Endodermal cell (in vitro differentiated cells): ENCODE results near the gene EMD. TPM values are rescaled to one million over a fixed set of nuclear protein-coding genes. Genes with fewer than 3 reads are reported as not detected.

Experiments
- DNase-seq: peaks from one replicate; pipeline ENCODE4 v3.0.0-alpha.2; 2017
- H3K27ac ChIP-seq: 2 replicates; pipeline ENCODE4 v1.5.1; 2013; ENCODE audit warnings: mild to moderate bottlenecking, low read depth, low read length, moderate library complexity
- H3K27me3 ChIP-seq: 2 replicates; pipeline ENCODE4 v1.6.1; 2013; ENCODE audit warnings: mild to moderate bottlenecking, low read length, moderate library complexity; ENCODE audit not compliant: insufficient read depth, control insufficient read depth, poor library complexity, severe bottlenecking
- H3K36me3 ChIP-seq: 2 replicates; pipeline ENCODE4 v1.7.0; 2013; ENCODE audit warnings: mild to moderate bottlenecking, low read length, moderate library complexity; ENCODE audit not compliant: control insufficient read depth, insufficient read depth
- H3K4me1 ChIP-seq: one replicate; pipeline ENCODE4 v1.7.0; 2013; ENCODE audit warnings: low read length; ENCODE audit not compliant: control insufficient read depth, insufficient read depth
- H3K4me3 ChIP-seq: 2 replicates; pipeline ENCODE4 v1.5.1; 2013; ENCODE audit warnings: mild to moderate bottlenecking, low read length, moderate library complexity
- H3K9ac ChIP-seq: 2 replicates; pipeline ENCODE4 v1.6.1; 2013; ENCODE audit warnings: mild to moderate bottlenecking, low read length, moderate library complexity; ENCODE audit not compliant: poor library complexity, severe bottlenecking; ENCODE audit errors: extremely low read depth
- H3K9me3 ChIP-seq: 2 replicates; pipeline ENCODE4 v1.6.1; 2013; ENCODE audit warnings: mild to moderate bottlenecking, low read length, moderate library complexity; ENCODE audit not compliant: control insufficient read depth
- H3K27ac Mint-ChIP-seq: 2 replicates; pipeline ENCODE4 v1.8.0; 2020; ENCODE audit warnings: mixed read lengths
- H3K27me3 Mint-ChIP-seq: 2 replicates; pipeline ENCODE4 v1.8.0; 2021; ENCODE audit warnings: mild to moderate bottlenecking, mixed read lengths; ENCODE audit not compliant: insufficient read depth
- H3K36me3 Mint-ChIP-seq: 2 replicates; pipeline ENCODE4 v1.8.0; 2020; ENCODE audit warnings: low read depth, mixed read lengths
- H3K4me1 Mint-ChIP-seq: 2 replicates; pipeline ENCODE4 v1.8.0; 2020; ENCODE audit warnings: mixed read lengths
- H3K4me3 Mint-ChIP-seq: 2 replicates; pipeline ENCODE4 v1.8.0; 2020; ENCODE audit warnings: mild to moderate bottlenecking, moderate library complexity, mixed read lengths
- H3K9me3 Mint-ChIP-seq: 2 replicates; pipeline ENCODE4 v1.8.0; 2020; ENCODE audit warnings: mild to moderate bottlenecking, mixed read lengths
- WGBS, 2 experiments: methylation state at CpG; one replicate each; pipeline versions ENCODE4 v1.1.5 to v1.1.7; 2013; ENCODE audit warnings: missing lambda C conversion rate in 2 of 2, mixed read lengths in 1 of 2; ENCODE audit not compliant: insufficient coverage in 1 of 2, insufficient read length in 1 of 2; 5-methylcytosine and 5-hydroxymethylcytosine counted together
- long read RNA-seq, 4 experiments: library from polyadenylated mRNA in 2 of 4; library from RNA in 1 of 4; library from capped mRNA in 1 of 4; stranded (forward) in 3 of 4; unstranded in 1 of 4; transcript quantifications; one replicate each; pipeline ENCODE4 v2.0.0, GENCODE V29; 2020 to 2021; ENCODE audit warnings: inconsistent platforms in 1 of 4
- polyA plus RNA-seq, 2 experiments: library from polyadenylated mRNA; stranded (reverse); fragments of 50-300 nt; gene quantifications; one replicate each; pipeline ENCODE4 v1.2.3, GENCODE V29; 2013
- total RNA-seq, 2 donors: library from RNA; stranded (reverse); fragmentation: NEBNext Ultra II Directional in 1 of 2; extraction: Animal tissue kit (Norgen Biotek cat#: 25700) in 1 of 2; gene quantifications; 2 replicates in 1 of 2; 3 replicates in 1 of 2; pipeline ENCODE4 v1.2.1, GENCODE V29; 2021
- TF ChIP-seq, protein P1 (sequence below): fragments of 200-600 bp; sonication (generic); conservative IDR thresholded peaks from 2 replicates; pipeline ENCODE4 v1.5.0; 2021; ENCODE audit warnings: antibody characterized with exemption, mild to moderate bottlenecking

The EMD gene
- total RNA-seq, result 10 to 100 TPM; 60.3 to 76.4 TPM
- 91.0 TPM for polyA plus RNA-seq (2013, experiment 1 of 2)
- polyA plus RNA-seq (2013, experiment 2 of 2), result 77.9 TPM
- long read RNA-seq, experiment 1, transcript EMD-202 (6 exons, 1,379 nt), result major isoform, 33 of 52 reads
- long read RNA-seq, experiment 1, partial matches to known transcripts, result 2 of 52 reads
- long read RNA-seq, experiment 1, other reads (novel, unspliced or antisense), result 15 of 52 reads
- long read RNA-seq, experiment 2, transcript EMD-202 (6 exons, 1,379 nt), result major isoform, 28 of 35 reads
- long read RNA-seq, experiment 2, partial matches to known transcripts, result 1 of 35 reads
- long read RNA-seq, experiment 2, other reads (novel, unspliced or antisense), result 3 of 35 reads
- long read RNA-seq, experiment 3, transcript EMD-202 (6 exons, 1,379 nt), result major isoform, 34 of 47 reads
- long read RNA-seq, experiment 3, partial matches to known transcripts, result 1 of 47 reads
- long read RNA-seq, experiment 3, other reads (novel, unspliced or antisense), result 6 of 47 reads
- long read RNA-seq, experiment 4, transcript EMD-202 (6 exons, 1,379 nt), result major isoform, 40 of 46 reads
- long read RNA-seq, experiment 4, partial matches to known transcripts, result 2 of 46 reads
- long read RNA-seq, experiment 4, other reads (novel, unspliced or antisense), result 2 of 46 reads

DNA sequence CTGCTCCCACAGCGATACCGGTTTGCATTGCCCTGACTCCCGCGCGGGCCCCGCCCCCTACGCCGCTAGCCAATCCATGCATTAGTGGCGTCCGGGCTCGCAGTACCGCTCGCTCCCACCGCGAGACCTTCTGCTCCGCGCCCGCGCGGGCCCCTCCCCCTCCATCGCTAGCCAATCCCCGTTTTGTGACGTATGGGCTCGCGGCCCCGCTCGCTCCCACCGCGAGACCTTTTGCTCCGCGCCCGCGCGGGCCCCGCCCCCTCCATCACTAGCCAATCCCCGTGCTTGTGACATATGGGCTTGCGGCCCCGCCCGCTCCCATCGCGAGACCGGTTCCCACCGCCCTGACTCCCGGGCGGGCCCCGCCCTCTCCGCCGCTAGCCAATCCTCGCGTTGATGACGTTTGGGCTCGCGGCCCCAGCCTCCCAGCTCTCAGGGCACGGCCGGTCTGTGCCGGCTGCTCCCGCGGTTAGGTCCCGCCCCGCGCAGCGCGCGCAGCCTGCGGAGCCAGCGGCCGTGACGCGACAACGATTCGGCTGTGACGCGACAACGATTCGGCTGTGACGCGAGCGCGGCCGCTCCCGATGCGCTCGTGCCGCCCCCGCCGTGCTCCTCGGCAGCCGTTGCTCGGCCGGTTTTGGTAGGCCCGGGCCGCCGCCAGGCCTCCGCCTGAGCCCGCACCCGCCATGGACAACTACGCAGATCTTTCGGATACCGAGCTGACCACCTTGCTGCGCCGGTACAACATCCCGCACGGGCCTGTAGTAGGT, at the start of gene EMD:
TSS of gene EMD (plus strand) at position 497 of the 770 bp plus-strand sequence. CDS start at position 687, 190 bp downstream.
- Mint-ChIP-seq H3K4me3 (peak within 1 kb of the TSS; percentile 73), H3K36me3 (peaks cover 8% of the 10 kb centered on the region), H3K9me3 (peaks cover 56% of the 10 kb centered on the region), H3K27me3 (peaks cover 10% of the 10 kb centered on the region), H3K4me1 (peaks cover 7% of the 10 kb centered on the region), H3K27ac (peak within 1 kb of the TSS; percentile 90)
- peak within 1 kb of the TSS; percentile 86 for H3K4me3 ChIP-seq
- H3K9me3 ChIP-seq, result no peaks in the 10 kb centered on the region
- peak; percentile 98 for DNase-seq
- no peaks in the 10 kb centered on the region for H3K4me1 ChIP-seq
- H3K36me3 ChIP-seq, result no peaks in the 10 kb centered on the region
- H3K9ac ChIP-seq, result peak within 1 kb of the TSS; percentile 85
- peak within 1 kb of the TSS; percentile 95 for H3K27ac ChIP-seq
- no peaks in the 10 kb centered on the region for H3K27me3 ChIP-seq
- TF ChIP-seq, protein P1, sequence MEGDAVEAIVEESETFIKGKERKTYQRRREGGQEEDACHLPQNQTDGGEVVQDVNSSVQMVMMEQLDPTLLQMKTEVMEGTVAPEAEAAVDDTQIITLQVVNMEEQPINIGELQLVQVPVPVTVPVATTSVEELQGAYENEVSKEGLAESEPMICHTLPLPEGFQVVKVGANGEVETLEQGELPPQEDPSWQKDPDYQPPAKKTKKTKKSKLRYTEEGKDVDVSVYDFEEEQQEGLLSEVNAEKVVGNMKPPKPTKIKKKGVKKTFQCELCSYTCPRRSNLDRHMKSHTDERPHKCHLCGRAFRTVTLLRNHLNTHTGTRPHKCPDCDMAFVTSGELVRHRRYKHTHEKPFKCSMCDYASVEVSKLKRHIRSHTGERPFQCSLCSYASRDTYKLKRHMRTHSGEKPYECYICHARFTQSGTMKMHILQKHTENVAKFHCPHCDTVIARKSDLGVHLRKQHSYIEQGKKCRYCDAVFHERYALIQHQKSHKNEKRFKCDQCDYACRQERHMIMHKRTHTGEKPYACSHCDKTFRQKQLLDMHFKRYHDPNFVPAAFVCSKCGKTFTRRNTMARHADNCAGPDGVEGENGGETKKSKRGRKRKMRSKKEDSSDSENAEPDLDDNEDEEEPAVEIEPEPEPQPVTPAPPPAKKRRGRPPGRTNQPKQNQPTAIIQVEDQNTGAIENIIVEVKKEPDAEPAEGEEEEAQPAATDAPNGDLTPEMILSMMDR, result no peak
- WGBS, 2 experiments, result 0% methylated on average over 103 of the region's 103 CpGs; no CpG with 5 or more reads in 1 of the 2 experiments

DNA sequence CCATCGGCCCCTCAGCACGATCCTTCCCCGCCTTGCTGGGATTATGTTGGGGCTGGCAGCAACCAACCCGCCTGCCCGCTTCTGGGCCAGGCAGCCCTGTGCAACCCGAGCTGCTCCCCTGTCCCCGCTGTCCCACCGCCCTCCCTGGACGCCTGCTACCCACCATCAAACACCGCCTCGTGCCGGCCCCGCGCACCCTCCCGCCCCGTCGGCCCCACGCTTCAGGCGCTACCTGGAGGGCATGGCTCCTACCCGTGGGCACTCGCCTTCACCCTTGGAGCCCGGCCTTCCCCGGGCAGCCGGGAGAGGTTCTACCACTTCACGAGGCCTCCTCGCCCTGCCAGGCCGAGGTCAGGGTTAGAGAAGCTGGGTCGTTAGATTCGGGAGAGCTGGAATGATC, 46.5 kb upstream of the EMD start:
- Histone ChIP-seq H3K4me1 (no peaks in the 10 kb centered on the region), H3K27ac (no peak overlapping the region), H3K9me3 (no peaks in the 10 kb centered on the region), H3K27me3 (no peaks in the 10 kb centered on the region), H3K9ac (no peak overlapping the region), H3K36me3 (no peaks in the 10 kb centered on the region), H3K4me3 (no peak overlapping the region)
- 96% methylated on average over 26 of the region's 29 CpGs; no CpG with 5 or more reads in 1 of the 2 experiments for WGBS, 2 experiments
- peaks cover 76% of the 10 kb centered on the region for H3K9me3 Mint-ChIP-seq
- no peaks in the 10 kb centered on the region for H3K4me1 Mint-ChIP-seq
- DNase-seq, result no peak
- TF ChIP-seq, protein P1, result no peak
- H3K27me3 Mint-ChIP-seq, result no peaks in the 10 kb centered on the region
- H3K36me3 Mint-ChIP-seq, result no peaks in the 10 kb centered on the region
- H3K27ac Mint-ChIP-seq, result no peak overlapping the region
- no peak overlapping the region for H3K4me3 Mint-ChIP-seq

DNA sequence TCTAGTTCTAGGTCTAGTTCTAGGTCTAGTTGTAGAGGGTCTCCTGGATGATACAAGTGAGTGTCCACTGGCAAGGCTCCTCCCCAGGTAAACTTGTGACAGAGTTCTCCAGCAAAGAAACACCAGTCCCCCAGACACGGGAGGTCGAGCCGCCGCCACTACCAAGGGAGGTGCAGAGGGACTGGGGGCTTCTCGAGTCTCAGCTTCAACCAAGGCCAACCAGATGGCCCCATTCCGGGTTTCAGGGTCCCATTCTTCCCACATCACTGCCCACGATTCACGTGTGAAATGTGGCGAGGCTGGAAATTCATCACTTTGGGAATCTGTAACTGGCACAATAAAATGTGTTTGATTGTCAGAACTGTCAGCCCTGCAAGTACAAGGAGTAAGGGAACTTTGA, 46.0 kb upstream of the EMD start:
- H3K4me1 Mint-ChIP-seq, result no peaks in the 10 kb centered on the region
- no peak overlapping the region for H3K9ac ChIP-seq
- H3K4me1 ChIP-seq, result no peaks in the 10 kb centered on the region
- no peaks in the 10 kb centered on the region for H3K9me3 ChIP-seq
- H3K4me3 Mint-ChIP-seq, result no peak overlapping the region
- no peak overlapping the region for H3K27ac Mint-ChIP-seq
- no peaks in the 10 kb centered on the region for H3K36me3 Mint-ChIP-seq
- H3K27me3 Mint-ChIP-seq, result no peaks in the 10 kb centered on the region
- no peak overlapping the region for H3K4me3 ChIP-seq
- no peak overlapping the region for H3K27ac ChIP-seq
- H3K36me3 ChIP-seq, result no peaks in the 10 kb centered on the region
- 87 to 100% methylated on average over 2 to 9 of the region's 9 CpGs for WGBS, 2 experiments
- peaks cover 70% of the 10 kb centered on the region for H3K9me3 Mint-ChIP-seq
- TF ChIP-seq, protein P1, result no peak
- H3K27me3 ChIP-seq, result no peaks in the 10 kb centered on the region
- no peak for DNase-seq
